Neural progenitor cell (in vitro differentiated cells): ENCODE measurements around the gene NFIA. TPM values are rescaled to one million over a fixed set of nuclear protein-coding genes. Genes with fewer than 3 reads are reported as not detected.

ENCODE experiments used
- DNase-seq: peaks from one replicate; pipeline ENCODE4 v3.0.0-alpha.2; 2016; ENCODE audit warnings: low spot score
- H2AFZ ChIP-seq: fragments of 200-600 bp; sonication (generic); replicated peaks from 2 replicates; pipeline ENCODE4 v1.6.1; 2016; ENCODE audit warnings: antibody characterized with exemption
- H3F3A ChIP-seq: fragments of 200-600 bp; sonication (generic); 2 replicates; pipeline ENCODE4 v1.6.1; 2016; ENCODE audit warnings: antibody characterized with exemption, low read depth
- H3K27ac ChIP-seq: fragments of 200-600 bp; sonication (generic); 2 replicates; pipeline ENCODE4 v1.5.1; 2016; ENCODE audit warnings: mild to moderate bottlenecking
- H3K27me3 ChIP-seq: fragments of 200-600 bp; sonication (generic); 2 replicates; pipeline ENCODE4 v1.6.1; 2016; ENCODE audit warnings: mild to moderate bottlenecking, moderate library complexity
- H3K36me3 ChIP-seq: fragments of 200-600 bp; sonication (generic); 2 replicates; pipeline ENCODE4 v1.5.1; 2016
- H3K4me1 ChIP-seq: fragments of 200-600 bp; sonication (generic); 2 replicates; pipeline ENCODE4 v1.6.1; 2016; ENCODE audit warnings: mixed run types
- H3K4me2 ChIP-seq: fragments of 200-600 bp; sonication (generic); 2 replicates; pipeline ENCODE4 v1.6.1; 2016
- H3K4me3 ChIP-seq: fragments of 200-600 bp; sonication (generic); 2 replicates; pipeline ENCODE4 v1.5.1; 2016
- H3K79me2 ChIP-seq: fragments of 200-600 bp; sonication (generic); 2 replicates; pipeline ENCODE4 v1.6.1; 2016; ENCODE audit warnings: low read depth
- H3K9ac ChIP-seq: fragments of 200-600 bp; sonication (generic); 2 replicates; pipeline ENCODE4 v1.6.1; 2016
- H3K9me3 ChIP-seq: fragments of 200-600 bp; sonication (generic); 2 replicates; pipeline ENCODE4 v1.5.1; 2016; ENCODE audit warnings: low read depth
- H4K20me1 ChIP-seq: fragments of 200-600 bp; sonication (generic); 2 replicates; pipeline ENCODE4 v1.6.1; 2016; ENCODE audit warnings: low read depth
- H3K27ac Mint-ChIP-seq: 3 replicates; pipeline ENCODE4 v1.8.0; 2021; ENCODE audit warnings: mixed read lengths
- H3K27me3 Mint-ChIP-seq: 2 replicates; pipeline ENCODE4 v1.8.0; 2022; ENCODE audit warnings: low read depth, mild to moderate bottlenecking, inconsistent platforms, moderate library complexity, mixed read lengths; ENCODE audit not compliant: insufficient read depth
- H3K36me3 Mint-ChIP-seq: 3 replicates; pipeline ENCODE4 v1.8.0; 2021; ENCODE audit warnings: mixed read lengths
- H3K4me1 Mint-ChIP-seq: 3 replicates; pipeline ENCODE4 v1.8.0; 2021; ENCODE audit warnings: mixed read lengths
- H3K4me3 Mint-ChIP-seq: 3 replicates; pipeline ENCODE4 v1.8.0; 2021; ENCODE audit warnings: mild to moderate bottlenecking, moderate library complexity, mixed read lengths
- H3K9me3 Mint-ChIP-seq: 3 replicates; pipeline ENCODE4 v1.8.0; 2020; ENCODE audit warnings: mixed read lengths
- CTCF ChIP-seq: fragments of 200-600 bp; sonication (generic); IDR thresholded peaks from 2 replicates; pipeline ENCODE4 v1.5.1; 2017; ENCODE audit warnings: antibody characterized with exemption, mild to moderate bottlenecking
- EZH2 ChIP-seq: fragments of 200-600 bp; sonication (generic); IDR thresholded peaks from 2 replicates; pipeline ENCODE4 v1.6.1; 2017; ENCODE audit warnings: antibody characterized with exemption, mild to moderate bottlenecking, moderate library complexity
- EZH2phosphoT487 ChIP-seq: fragments of 200-600 bp; sonication (generic); IDR thresholded peaks from 2 replicates; pipeline ENCODE4 v1.6.1; 2017; ENCODE audit warnings: antibody characterized with exemption
- total RNA-seq: library from RNA; depleted of rRNA; stranded (reverse); fragments of >200 nt; gene quantifications from 2 replicates; pipeline ENCODE4 v1.2.3, GENCODE V29; 2015; ENCODE audit warnings: low replicate concordance

The NFIA gene
- total RNA-seq, 1 donor from 2014 or later, result 5.3 TPM

DNA sequence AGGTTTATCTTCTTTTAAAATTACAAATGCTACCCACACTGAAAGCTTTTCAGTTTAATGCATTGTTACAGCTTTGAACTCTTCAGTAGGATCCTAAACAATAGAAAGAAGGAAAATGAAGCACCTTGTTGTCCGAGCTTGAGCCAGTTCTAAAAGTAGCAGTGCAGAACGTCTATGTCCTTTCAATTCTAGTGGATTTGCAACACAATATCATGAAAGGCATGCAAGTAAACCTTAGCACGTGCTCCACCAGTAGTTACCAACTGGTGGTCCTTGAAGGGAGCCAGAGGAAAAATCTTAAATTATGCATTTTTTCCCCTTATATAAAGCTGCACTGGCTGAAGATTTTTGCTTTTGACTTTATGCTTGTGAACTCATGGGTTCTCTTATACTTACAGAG, 208.2 kb downstream of the NFIA start:
- Histone ChIP-seq H3K4me3 (no peak overlapping the region), H3K9ac (no peak overlapping the region), H3K4me1 (peaks cover 20% of the 10 kb centered on the region), H3K79me2 (no peaks in the 10 kb centered on the region), H3F3A (no peaks in the 10 kb centered on the region), H3K9me3 (no peaks in the 10 kb centered on the region), H2AFZ (no peak overlapping the region), H3K4me2 (peak overlapping the region; percentile 40), H3K27ac (no peak overlapping the region), H4K20me1 (no peaks in the 10 kb centered on the region), H3K36me3 (no peaks in the 10 kb centered on the region), H3K27me3 (no peaks in the 10 kb centered on the region)
- no peak for TF ChIP-seq EZH2
- no peak for TF ChIP-seq CTCF
- TF ChIP-seq EZH2phosphoT487, result no peak
- no peak overlapping the region for H3K27ac Mint-ChIP-seq
- no peak overlapping the region for H3K4me3 Mint-ChIP-seq
- no peak for DNase-seq
- H3K36me3 Mint-ChIP-seq, result peaks cover 2% of the 10 kb centered on the region
- no peaks in the 10 kb centered on the region for H3K9me3 Mint-ChIP-seq
- peaks cover 19% of the 10 kb centered on the region for H3K4me1 Mint-ChIP-seq
- peaks cover 2% of the 10 kb centered on the region for H3K27me3 Mint-ChIP-seq

- H3K9ac ChIP-seq, result no peak overlapping the region
- H3K36me3 Mint-ChIP-seq, result peaks cover 5% of the 10 kb centered on the region
- H3K4me1 Mint-ChIP-seq, result peaks cover 15% of the 10 kb centered on the region
- peaks cover 35% of the 10 kb centered on the region for H3K4me1 ChIP-seq
- H3F3A ChIP-seq, result no peaks in the 10 kb centered on the region
- no peak overlapping the region for H3K4me2 ChIP-seq
- TF ChIP-seq CTCF (no peak), EZH2 (no peak), EZH2phosphoT487 (no peak)
- no peak overlapping the region for H3K27ac Mint-ChIP-seq
- no peak overlapping the region for H3K4me3 ChIP-seq
- H3K27me3 Mint-ChIP-seq, result no peaks in the 10 kb centered on the region
- H4K20me1 ChIP-seq, result no peaks in the 10 kb centered on the region
- H3K27me3 ChIP-seq, result no peaks in the 10 kb centered on the region
- no peak overlapping the region for H2AFZ ChIP-seq
- no peak overlapping the region for H3K27ac ChIP-seq
- no peaks in the 10 kb centered on the region for H3K9me3 Mint-ChIP-seq
- H3K4me3 Mint-ChIP-seq, result no peak overlapping the region
- no peaks in the 10 kb centered on the region for H3K9me3 ChIP-seq
- DNase-seq, result no peak
- H3K79me2 ChIP-seq, result no peaks in the 10 kb centered on the region
- H3K36me3 ChIP-seq, result no peaks in the 10 kb centered on the region
Measured at GRCh38 chr1:61293197-61293596, 210.8 kb downstream of the NFIA start.

DNA sequence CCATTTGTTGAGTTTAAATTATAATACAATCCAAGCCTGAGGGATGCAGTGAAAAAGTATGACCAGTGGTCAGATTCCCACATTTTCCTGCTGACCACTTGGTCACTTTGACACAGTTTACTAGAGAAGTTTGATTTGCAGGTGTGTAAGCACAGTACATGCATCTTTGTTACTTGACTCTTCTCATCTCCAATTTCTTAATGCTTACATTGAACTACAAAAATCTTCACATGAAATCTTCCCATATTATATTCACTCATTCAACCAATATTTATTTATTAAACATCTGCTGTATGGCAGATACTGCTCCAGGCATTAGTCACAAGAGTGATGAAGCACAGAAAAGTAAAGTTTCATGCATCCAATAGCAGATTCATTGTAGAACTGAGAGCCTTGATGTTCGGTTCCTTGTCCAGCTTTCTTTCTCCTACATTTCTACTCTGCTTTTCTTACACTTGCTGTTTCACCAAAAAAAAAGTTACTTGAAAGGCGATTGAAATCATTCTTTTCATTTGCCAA, 211.7 kb downstream of the NFIA start:
- Histone ChIP-seq H3K9ac (no peak overlapping the region), H3K4me3 (no peak overlapping the region), H3F3A (no peaks in the 10 kb centered on the region), H3K9me3 (no peaks in the 10 kb centered on the region), H3K4me2 (no peak overlapping the region), H3K27ac (no peak overlapping the region), H2AFZ (no peak overlapping the region), H3K4me1 (peaks cover 35% of the 10 kb centered on the region), H4K20me1 (no peaks in the 10 kb centered on the region), H3K36me3 (no peaks in the 10 kb centered on the region), H3K79me2 (no peaks in the 10 kb centered on the region), H3K27me3 (no peaks in the 10 kb centered on the region)
- Mint-ChIP-seq H3K4me1 (peaks cover 15% of the 10 kb centered on the region), H3K27ac (no peak overlapping the region), H3K4me3 (no peak overlapping the region), H3K9me3 (no peaks in the 10 kb centered on the region), H3K36me3 (peaks cover 5% of the 10 kb centered on the region), H3K27me3 (no peaks in the 10 kb centered on the region)
- DNase-seq, result no peak
- TF ChIP-seq CTCF (no peak), EZH2phosphoT487 (no peak), EZH2 (no peak)
